Measurements from ENCODE around the gene MID1.

- no peak for TF ChIP-seq REST (IDR thresholded peaks at IDR 0.05; ENCODE audit: insufficient read depth in 1 of 2, low read depth in 2 of 2, low read length in 2 of 2)
- TF ChIP-seq TAF1 (IDR thresholded peaks at IDR 0.05; ENCODE audit: borderline replicate concordance, insufficient read depth, low read length): no peak
- no peak for TF ChIP-seq SIN3A (IDR thresholded peaks at IDR 0.05; ENCODE audit: borderline replicate concordance, insufficient read depth, low read length)
- no peak for TF ChIP-seq POLR2AphosphoS5 (IDR thresholded peaks at IDR 0.05; ENCODE audit: low read depth, low read length)
Observed at GRCh38 chrX:10519761-10520160, 100.6 kb downstream of the MID1 start.

Data from PFSK-1 (cell line).